ENCODE data around the gene CAPN10.
"Not testable (repeated sequence)": the region's sequence is repeated elsewhere in the genome, so short reads cannot be mapped to it uniquely, and the experiment has no call there.

The CAPN10 gene, protein sequence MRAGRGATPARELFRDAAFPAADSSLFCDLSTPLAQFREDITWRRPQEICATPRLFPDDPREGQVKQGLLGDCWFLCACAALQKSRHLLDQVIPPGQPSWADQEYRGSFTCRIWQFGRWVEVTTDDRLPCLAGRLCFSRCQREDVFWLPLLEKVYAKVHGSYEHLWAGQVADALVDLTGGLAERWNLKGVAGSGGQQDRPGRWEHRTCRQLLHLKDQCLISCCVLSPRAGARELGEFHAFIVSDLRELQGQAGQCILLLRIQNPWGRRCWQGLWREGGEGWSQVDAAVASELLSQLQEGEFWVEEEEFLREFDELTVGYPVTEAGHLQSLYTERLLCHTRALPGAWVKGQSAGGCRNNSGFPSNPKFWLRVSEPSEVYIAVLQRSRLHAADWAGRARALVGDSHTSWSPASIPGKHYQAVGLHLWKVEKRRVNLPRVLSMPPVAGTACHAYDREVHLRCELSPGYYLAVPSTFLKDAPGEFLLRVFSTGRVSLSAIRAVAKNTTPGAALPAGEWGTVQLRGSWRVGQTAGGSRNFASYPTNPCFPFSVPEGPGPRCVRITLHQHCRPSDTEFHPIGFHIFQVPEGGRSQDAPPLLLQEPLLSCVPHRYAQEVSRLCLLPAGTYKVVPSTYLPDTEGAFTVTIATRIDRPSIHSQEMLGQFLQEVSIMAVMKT

DNA sequence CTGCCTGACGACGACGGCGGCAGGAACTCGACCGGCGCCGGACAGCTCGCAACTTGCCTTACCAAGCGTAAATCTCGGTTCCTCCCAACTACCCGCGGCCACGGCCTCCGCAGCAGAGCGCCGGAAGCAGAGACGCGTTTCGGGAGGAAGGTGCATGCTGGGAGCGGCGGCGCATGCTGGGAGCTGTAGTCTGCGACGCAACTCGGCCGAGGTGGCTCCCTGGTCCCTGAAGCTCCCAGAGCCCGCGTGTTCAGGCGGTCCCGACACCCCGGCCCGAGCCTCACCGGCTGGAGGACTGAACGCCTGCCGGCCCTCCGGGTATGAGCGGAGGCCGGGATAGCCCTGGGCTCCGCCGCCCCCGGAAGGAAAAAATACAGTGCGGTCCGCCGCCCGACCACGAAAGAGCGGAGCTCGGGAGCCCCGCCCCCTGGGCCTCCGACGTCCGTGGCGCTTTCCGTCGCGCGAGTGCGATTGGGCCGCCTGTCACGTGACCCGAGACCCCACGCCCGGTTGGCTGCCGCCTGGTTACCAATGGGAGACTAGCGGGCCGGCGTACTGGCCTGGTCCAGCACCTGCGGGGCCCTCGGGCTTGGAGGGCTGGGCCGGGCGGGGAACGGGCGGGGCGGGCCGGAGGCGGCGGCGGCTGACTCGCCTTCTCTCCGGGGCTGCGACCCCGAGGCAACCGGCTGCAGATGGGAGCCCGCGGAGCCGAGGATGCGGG lies at the start of gene CAPN10:
Gene CAPN10, plus strand, starts transcription at position 537 of the 721 bp plus-strand sequence. Its CDS starts 178 bp downstream, at position 715.
- peak; percentile 92 to 93 for DNase-seq (ENCODE audit: low spot score in 2 of 2)
- H3K4me1 Mint-ChIP-seq, result peaks cover 40% of the 10 kb centered on the region
- peak within 1 kb of the TSS; percentile 93 for H3K4me3 Mint-ChIP-seq
- peak within 1 kb of the TSS; percentile 93 for H3K27ac Mint-ChIP-seq (ENCODE audit: low read depth)
- ATAC-seq (replicated peaks; ENCODE audit: extremely low read depth, poor library complexity, severe bottlenecking), result peak; percentile 87
- no peaks in the 10 kb centered on the region for H3K27me3 Mint-ChIP-seq
- no peaks in the 10 kb centered on the region for H3K9me3 Mint-ChIP-seq
- peaks cover 18% of the 10 kb centered on the region for H3K36me3 Mint-ChIP-seq (ENCODE audit: insufficient read depth)

DNA sequence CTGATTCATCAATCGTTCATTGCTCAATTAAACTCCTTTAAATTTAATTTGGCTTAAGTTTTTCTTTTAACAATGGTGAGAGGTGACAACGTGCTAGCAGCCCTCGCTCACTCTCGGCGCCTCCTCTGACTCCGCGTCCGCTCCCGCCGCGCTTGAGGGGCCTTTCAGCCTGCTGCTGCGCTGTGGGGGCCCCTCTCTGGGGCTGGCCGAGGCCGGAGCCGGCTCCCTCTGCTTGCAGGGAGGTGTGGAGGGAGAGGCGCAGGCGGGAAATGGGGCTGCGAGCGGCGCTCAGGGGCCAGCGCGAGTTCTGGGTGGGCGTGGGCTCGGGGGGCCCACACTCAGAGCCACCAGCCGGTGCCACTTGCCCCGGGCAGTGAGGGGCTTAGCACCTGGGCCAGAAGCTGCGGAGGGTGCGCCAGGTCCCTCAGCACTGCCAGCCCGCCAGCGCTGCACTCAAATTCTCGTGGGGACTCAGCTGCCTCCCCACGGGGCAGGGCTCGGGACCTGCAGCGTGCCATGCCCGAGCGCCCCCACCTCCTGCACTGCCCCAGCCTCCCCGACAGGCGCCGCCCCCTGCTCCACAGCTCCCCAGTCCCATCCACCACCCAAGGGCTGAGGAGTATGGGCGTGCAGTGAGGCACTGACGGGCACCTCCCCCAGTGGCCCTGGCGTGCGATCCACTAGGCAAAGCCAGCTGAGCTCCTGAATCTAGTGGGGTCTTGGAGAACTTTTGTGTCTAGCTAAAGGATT lies 48.3 kb upstream of the CAPN10 start:
- Mint-ChIP-seq H3K36me3 (ENCODE audit: insufficient read depth) (peaks cover 30% of the 10 kb centered on the region), H3K4me3 (no peak overlapping the region), H3K27me3 (no peaks in the 10 kb centered on the region), H3K27ac (ENCODE audit: low read depth) (no peak overlapping the region), H3K4me1 (peaks cover 41% of the 10 kb centered on the region), H3K9me3 (no peaks in the 10 kb centered on the region)
- no peak for ATAC-seq (replicated peaks; ENCODE audit: extremely low read depth, poor library complexity, severe bottlenecking)
- no peak for DNase-seq (ENCODE audit: low spot score in 2 of 2)

DNA sequence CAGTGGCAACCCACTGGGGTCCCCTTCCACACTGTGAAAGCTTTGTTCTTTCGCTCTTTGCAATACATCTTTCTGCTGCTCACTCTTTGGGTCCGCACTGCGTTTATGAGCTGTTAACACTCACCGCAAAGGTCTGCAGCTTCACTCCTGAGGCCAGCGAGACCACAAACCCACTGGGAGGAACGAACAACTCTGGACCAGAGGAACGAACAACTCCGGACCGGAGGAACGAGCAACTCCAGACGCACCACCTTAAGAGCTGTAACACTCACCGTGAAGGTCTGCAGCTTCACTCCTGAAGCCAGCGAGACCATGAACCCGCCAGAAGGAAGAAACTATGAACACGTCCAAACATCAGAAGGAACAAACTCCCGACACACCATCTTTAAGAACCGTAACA lies 47.4 kb upstream of the CAPN10 start:
- ATAC-seq (replicated peaks; ENCODE audit: extremely low read depth, poor library complexity, severe bottlenecking); DNase-seq (ENCODE audit: low spot score in 2 of 2); H3K27me3 Mint-ChIP-seq; H3K4me3 Mint-ChIP-seq; H3K27ac Mint-ChIP-seq (ENCODE audit: low read depth); H3K9me3 Mint-ChIP-seq: not testable (repeated sequence)
- H3K36me3 Mint-ChIP-seq (ENCODE audit: insufficient read depth), result peaks cover 30% of the 10 kb centered on the region
- peaks cover 38% of the 10 kb centered on the region for H3K4me1 Mint-ChIP-seq

DNA sequence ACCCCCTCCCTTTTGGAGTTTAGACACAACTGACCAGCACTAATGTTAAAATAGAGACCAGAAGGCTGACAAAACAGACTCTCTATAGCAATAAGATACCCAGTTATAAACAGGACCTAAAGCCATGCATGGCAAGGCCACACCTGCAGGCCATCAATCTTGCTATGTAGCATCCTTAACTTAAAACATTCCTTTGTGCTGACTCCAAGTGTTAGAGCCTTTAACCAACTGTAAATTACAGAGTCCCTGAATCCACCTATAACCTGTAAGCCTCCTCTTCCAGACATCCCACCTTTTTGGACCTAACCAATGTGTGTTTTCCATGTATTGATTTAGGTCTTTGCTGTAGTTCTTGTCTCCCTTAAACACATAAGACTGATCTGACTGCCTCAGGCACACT lies 46.6 kb upstream of the CAPN10 start:
- Mint-ChIP-seq H3K27ac (ENCODE audit: low read depth) (no peak overlapping the region), H3K36me3 (ENCODE audit: insufficient read depth) (peaks cover 26% of the 10 kb centered on the region), H3K9me3 (no peaks in the 10 kb centered on the region), H3K27me3 (no peaks in the 10 kb centered on the region), H3K4me3 (no peak overlapping the region), H3K4me1 (peaks cover 37% of the 10 kb centered on the region)
- DNase-seq (ENCODE audit: low spot score in 2 of 2) (no peak), ATAC-seq (replicated peaks; ENCODE audit: extremely low read depth, poor library complexity, severe bottlenecking) (no peak)

DNA sequence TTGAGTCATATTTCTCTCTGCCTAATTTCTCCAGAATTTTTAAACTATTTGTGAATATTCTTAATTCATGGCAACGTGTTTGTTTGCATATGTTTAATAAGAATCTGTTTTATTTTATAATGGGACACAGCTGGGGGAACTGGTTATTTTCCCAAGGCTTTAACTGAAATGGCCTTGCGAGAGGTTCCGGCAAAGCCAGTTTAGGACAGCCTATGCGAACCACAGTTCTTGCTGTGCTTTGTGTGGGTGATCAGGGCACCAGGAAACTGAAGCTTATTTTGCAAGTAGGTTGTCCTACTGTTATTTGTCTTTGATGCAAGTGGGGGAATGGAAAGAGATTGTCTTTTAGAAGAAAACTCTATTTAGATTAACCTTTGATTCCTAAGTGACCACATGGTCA lies 35.2 kb upstream of the CAPN10 start:
- Mint-ChIP-seq H3K4me3 (no peak overlapping the region), H3K36me3 (ENCODE audit: insufficient read depth) (peaks cover 5% of the 10 kb centered on the region), H3K9me3 (no peaks in the 10 kb centered on the region), H3K27ac (ENCODE audit: low read depth) (peak overlapping the region; percentile 56), H3K27me3 (no peaks in the 10 kb centered on the region), H3K4me1 (peaks cover 4% of the 10 kb centered on the region)
- DNase-seq (ENCODE audit: low spot score in 2 of 2), result no peak
- ATAC-seq (replicated peaks; ENCODE audit: extremely low read depth, poor library complexity, severe bottlenecking), result no peak

DNA sequence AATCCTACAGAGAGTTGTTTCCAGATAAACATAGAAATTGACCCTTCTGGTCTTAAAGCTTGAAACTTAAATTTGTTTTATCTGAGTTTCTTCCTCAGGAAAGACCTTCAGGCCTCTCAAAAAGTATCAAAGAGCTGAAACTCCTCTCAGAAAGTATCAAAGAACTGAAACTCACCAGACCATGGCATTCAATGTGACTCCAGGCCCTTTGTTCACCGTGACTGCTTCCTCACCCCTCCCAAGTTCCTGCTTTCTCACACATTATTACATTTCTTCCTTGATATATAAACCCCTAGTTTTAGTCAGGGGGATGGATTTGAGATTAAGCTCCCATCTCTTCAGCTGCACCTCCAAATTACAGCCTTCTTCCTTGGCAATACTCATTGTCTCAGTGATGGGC lies 34.7 kb upstream of the CAPN10 start:
- H3K9me3 Mint-ChIP-seq, result no peaks in the 10 kb centered on the region
- H3K27ac Mint-ChIP-seq (ENCODE audit: low read depth), result peak overlapping the region; percentile 56
- peaks cover 5% of the 10 kb centered on the region for H3K36me3 Mint-ChIP-seq (ENCODE audit: insufficient read depth)
- H3K4me1 Mint-ChIP-seq, result peaks cover 9% of the 10 kb centered on the region
- H3K27me3 Mint-ChIP-seq, result no peaks in the 10 kb centered on the region
- no peak overlapping the region for H3K4me3 Mint-ChIP-seq
- DNase-seq (ENCODE audit: low spot score in 2 of 2) (no peak), ATAC-seq (replicated peaks; ENCODE audit: extremely low read depth, poor library complexity, severe bottlenecking) (no peak)

DNA sequence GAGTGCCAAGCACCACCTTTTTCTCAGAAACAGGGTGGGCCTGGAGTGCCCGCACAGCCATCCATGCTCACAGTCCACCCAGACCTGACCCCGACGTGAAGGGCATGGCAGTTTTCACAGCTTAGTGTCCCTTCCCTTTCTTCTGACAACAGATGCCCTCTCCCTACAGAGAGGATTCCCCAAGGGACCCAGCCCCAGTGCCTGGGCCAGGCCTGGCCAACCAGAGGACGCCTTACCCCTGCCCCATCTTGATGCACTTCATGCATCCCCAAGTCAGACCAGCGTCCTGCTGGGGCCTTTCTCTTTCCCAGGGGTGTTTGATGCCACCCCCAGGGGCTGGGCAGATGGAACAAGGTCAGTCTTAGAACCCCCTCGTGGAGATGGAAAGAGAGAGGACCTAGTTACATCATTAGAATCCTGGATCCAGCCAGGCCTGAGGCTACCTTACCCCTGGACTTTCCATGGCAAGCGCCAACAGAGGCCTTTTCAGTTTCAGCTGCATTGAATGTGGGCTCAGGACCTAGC lies 32.5 kb upstream of the CAPN10 start:
- DNase-seq (ENCODE audit: low spot score in 2 of 2) (no peak), ATAC-seq (replicated peaks; ENCODE audit: extremely low read depth, poor library complexity, severe bottlenecking) (no peak)
- Mint-ChIP-seq H3K9me3 (no peaks in the 10 kb centered on the region), H3K27me3 (no peaks in the 10 kb centered on the region), H3K4me1 (peaks cover 20% of the 10 kb centered on the region), H3K4me3 (no peak overlapping the region), H3K36me3 (ENCODE audit: insufficient read depth) (peaks cover 10% of the 10 kb centered on the region), H3K27ac (ENCODE audit: low read depth) (no peak overlapping the region)

DNA sequence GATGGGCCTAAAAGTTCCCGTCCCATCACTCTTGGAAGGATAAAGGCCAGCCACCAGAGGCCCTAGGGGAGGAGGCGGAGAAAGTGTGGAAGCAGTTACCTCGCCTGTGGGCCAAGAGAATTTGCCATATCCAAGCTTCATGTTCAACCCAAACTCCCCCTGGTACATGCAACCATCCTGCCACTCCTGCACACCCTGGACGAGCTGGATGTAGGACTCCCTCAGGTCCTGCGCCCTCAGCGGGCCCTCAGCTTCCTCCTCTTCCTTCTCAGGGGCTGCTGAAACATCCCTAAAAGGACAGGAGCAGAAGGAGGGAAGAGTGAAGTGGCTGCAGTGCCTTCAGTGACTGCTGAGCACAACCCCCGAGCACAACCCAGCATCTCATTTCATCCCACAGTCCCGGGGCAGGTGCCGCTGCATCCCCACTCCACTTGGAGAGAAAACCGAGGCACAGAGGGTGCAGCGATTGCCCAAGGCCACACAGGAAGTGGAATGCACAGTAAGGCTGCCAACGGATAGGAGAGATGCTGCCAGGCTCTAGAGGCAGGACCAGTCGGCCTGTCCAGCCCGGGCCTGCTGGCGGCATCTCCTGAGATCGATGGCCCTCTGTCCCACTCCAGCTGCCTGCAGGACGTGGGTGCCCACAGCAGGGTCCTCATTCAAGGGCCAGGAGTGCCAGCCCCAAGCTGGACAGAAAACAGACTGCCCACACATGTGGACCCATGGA lies 31.6 kb upstream of the CAPN10 start:
- DNase-seq (ENCODE audit: low spot score in 2 of 2), result no peak
- H3K27me3 Mint-ChIP-seq, result no peaks in the 10 kb centered on the region
- ATAC-seq (replicated peaks; ENCODE audit: extremely low read depth, poor library complexity, severe bottlenecking), result no peak
- H3K36me3 Mint-ChIP-seq (ENCODE audit: insufficient read depth), result peaks cover 14% of the 10 kb centered on the region
- no peaks in the 10 kb centered on the region for H3K9me3 Mint-ChIP-seq
- H3K27ac Mint-ChIP-seq (ENCODE audit: low read depth), result no peak overlapping the region
- no peak overlapping the region for H3K4me3 Mint-ChIP-seq
- peaks cover 29% of the 10 kb centered on the region for H3K4me1 Mint-ChIP-seq

DNA sequence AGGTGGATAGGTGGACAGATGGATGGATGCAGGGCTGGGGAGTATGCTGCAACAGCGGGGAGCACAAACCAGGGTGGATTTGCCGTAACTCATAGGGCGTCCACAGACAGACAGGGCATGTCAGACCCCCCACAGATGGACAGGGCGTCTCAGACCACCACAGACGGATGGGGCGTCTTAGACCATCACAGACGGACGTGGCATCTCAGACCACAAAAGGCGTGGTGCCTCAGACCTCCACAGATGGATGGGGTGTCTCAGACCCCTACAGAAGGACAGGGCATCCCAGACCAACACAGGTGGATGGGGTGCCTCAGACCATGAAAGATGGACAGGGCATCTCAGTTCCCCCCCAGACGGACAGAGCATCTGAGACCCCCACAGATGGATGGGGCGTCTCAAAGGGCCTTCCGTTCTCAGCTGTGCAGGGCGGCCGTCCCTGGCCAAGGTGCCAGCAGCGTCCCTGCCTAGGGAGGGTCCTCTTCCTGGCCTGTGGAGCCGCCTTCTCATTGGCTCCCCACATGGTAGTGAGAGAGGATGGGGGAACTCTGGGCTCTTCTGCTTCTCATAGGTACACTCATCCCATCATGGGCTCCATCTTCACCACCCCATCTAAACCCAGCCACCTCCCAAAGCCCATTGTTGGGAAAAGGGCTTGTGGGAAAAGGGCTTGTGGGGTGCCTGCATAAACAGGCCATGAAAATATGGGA lies 30.8 kb upstream of the CAPN10 start:
- Mint-ChIP-seq H3K4me1 (peaks cover 30% of the 10 kb centered on the region), H3K36me3 (ENCODE audit: insufficient read depth) (peaks cover 14% of the 10 kb centered on the region), H3K4me3 (no peak overlapping the region), H3K27me3 (no peaks in the 10 kb centered on the region), H3K9me3 (no peaks in the 10 kb centered on the region), H3K27ac (ENCODE audit: low read depth) (no peak overlapping the region)
- no peak for ATAC-seq (replicated peaks; ENCODE audit: extremely low read depth, poor library complexity, severe bottlenecking)
- DNase-seq (ENCODE audit: low spot score in 2 of 2), result no peak

DNA sequence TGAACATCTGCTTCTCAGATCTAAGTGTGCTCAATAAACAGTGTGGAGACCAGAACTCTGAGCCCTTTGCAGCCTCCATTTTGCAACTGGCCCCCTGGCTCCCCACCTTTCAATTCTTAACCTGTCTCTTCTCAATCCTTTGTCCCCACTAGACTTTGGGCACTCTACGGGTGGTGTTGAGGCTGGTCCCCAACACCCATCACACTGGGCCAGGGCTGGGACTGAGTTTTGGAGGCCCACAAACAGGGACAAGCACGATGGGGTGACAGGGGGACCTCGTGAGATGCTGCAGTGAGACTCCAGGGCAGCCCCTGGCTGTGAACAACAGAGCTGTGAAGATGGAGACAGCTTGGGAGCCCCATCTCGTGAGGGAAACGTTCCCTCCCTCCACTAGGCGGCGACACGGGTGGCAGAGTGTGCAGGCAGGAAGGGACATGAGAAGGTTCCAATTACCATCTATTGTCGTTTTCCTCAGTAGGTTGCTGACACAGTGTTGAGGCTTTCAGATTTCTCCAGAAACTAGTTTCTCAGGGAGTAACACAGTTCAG lies 29.9 kb upstream of the CAPN10 start:
- peaks cover 37% of the 10 kb centered on the region for H3K4me1 Mint-ChIP-seq
- no peaks in the 10 kb centered on the region for H3K9me3 Mint-ChIP-seq
- H3K27me3 Mint-ChIP-seq, result no peaks in the 10 kb centered on the region
- ATAC-seq (replicated peaks; ENCODE audit: extremely low read depth, poor library complexity, severe bottlenecking) (no peak), DNase-seq (ENCODE audit: low spot score in 2 of 2) (peak; percentile 64)
- H3K36me3 Mint-ChIP-seq (ENCODE audit: insufficient read depth), result peaks cover 22% of the 10 kb centered on the region
- peak overlapping the region; percentile 33 for H3K4me3 Mint-ChIP-seq
- H3K27ac Mint-ChIP-seq (ENCODE audit: low read depth), result peak overlapping the region; percentile 71

Measured in central memory CD8-positive, alpha-beta T cell (primary cell).